Measurements from ENCODE around the gene NXPH4.

Gene NXPH4

DNA sequence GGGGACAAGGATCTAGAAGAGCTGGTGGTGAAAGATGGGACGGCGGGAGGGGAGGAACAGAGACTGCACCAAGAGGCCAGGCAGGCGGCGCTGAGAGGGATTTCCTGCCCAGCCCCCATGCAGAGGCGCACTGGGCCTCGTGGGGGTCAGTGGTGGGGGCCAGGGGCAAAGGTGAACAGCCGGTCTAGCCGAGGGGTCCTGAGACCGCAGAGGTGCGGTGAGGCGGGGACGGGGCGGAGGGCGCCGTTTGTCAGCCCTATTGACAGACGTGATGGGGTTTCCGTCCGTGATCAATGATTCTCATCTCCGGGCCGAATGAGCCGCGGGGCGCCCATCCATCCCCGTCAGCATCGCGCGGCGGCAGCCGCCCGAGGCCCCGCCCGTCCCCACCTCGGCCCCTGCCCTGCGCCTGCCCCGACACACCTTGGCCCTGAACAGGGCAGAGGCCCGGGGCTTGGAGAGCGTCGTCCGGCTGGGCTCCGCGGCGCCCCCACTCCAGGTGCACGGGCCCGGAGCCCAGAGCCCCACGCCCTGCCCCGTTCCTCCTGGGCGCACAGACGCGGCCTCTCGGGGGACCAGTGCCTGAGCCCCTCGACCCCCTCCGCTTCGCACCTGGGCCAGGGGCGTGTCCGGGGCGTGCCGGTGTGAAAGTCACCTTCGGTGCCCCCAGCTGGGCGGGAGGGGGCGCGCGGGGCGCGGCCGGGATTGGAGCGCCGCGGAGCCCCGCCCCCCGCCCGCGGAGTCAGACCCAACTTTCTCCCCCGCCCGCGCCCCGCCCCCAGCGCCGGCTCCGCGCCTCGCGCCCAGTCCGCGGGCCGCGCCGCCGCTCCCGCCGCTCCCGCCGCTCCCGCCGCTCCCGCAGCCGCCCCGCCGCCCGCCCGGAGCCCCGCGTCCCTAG lies at the start of gene NXPH4:
NXPH4 (plus strand) TSS at position 781 of the 898 bp plus-strand sequence. CDS start 176 bp downstream, outside the sequence.
- DNase-seq (ENCODE audit: low read depth in 3 of 3): peak in 1 of 3 experiments; percentile 61

DNA sequence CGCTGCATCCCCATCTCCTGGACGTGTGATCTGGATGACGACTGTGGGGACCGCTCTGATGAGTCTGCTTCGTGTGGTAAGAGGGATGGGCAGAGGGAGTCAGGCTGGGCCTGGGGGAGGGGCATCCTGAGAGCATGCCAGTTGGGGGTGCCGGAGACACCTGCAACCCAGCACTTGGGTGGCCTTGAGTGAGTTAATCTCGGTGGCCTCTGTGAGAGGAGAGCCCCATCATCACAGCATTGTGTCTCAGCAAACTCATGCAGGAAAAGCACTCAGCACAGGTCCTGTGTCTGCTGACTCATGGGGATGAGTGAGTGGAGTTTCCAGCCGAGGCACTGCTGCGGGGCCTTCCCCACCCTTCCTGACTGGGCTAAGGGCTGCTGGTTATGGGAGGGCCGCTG lies 49.6 kb upstream of the NXPH4 start:
- DNase-seq (ENCODE audit: low read depth in 3 of 3): peak; percentile 13 to 60 (median 16)

DNA sequence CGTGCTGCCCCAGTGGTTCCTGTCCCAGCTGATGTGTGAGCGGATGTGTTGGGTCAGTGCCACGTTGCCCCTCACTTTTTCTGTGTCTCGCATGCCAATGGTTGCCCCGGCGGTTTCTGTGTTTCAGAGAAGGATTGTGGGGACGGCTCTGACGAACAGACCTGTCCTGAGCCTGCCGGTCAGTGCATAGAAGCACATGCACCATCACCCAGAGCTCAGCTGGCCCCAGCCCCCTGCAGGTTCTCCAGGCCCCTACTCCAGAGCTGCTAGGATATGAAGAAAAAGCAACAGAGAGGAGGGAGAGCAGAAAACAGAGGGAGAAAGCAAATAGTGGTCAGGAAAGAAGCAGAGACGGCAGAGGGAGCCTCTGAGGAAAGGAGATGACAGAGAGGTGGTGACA lies 48.5 kb upstream of the NXPH4 start:
- no peak for DNase-seq (ENCODE audit: low read depth in 3 of 3)

DNA sequence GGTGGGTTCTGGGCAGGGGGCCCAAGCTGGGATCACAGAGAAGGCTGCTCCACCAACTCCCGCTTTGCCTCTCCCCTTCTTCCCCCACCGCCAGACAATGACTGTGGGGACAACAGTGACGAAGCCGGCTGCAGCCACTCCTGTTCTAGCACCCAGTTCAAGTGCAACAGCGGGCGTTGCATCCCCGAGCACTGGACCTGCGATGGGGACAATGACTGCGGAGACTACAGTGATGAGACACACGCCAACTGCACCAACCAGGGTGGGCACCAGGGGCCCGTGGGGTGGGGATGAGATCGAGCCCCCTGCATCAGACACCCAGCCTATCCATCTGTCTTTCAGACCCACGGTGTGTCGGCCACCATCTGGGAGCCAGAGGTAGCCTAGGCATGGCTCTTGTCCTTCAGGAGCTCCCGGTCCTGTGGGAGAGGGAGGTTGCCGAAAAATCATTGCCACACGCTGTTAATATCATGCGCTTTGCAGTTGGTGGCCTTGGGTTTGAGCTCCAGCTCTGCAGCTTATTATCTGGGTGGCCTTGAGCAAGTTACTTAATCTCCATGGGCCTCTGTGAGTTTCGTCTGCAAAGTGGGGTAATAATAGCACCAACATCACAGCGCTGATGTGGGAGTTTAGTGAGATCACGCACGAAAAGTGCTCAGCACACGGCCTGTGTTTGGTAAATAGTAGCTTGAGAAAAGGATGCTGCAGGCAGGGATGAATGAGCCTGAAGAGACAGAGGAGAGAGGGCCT lies 47.4 kb upstream of the NXPH4 start:
- DNase-seq (ENCODE audit: low read depth in 3 of 3): no peak

DNA sequence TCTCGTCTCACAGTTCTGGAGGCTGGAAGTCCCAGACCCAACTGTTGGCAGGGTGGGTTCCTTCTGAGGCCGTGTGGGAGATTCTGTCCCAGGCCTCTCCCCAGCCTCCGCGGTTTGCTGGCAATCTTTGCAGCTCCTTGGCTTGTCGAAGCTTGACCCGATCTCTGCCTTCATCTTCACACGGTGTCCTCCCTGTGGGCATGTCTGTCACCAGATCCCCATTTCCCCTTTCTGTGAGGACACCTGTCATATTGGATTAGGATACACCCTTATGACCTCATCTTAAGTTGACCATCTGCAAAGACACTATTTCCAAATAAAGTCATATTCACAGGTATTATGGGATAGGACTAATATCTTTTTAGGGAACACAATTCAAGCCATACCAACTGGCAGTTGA lies 46.6 kb upstream of the NXPH4 start:
- no peak for DNase-seq (ENCODE audit: low read depth in 3 of 3)

DNA sequence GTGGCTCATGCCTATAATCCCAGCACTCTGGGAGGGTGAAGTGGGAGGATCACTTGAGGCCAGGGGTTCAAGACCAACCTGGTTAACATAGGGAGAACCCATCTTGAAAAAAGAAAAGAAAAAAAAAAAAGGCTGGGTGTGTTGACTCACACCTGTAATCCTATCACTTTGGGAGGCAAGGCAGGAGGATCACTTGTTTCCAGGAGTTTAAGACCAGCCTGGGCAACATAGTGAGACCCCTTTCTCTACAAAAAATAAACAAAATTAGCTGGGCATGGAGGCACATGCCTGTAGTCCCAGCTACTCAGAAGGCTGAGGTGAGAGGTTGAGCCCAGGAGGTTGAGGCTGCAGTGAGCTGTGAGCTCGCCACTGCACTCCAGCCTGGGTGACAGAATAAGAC lies 46.2 kb upstream of the NXPH4 start:
- DNase-seq (ENCODE audit: low read depth in 3 of 3): no peak

DNA sequence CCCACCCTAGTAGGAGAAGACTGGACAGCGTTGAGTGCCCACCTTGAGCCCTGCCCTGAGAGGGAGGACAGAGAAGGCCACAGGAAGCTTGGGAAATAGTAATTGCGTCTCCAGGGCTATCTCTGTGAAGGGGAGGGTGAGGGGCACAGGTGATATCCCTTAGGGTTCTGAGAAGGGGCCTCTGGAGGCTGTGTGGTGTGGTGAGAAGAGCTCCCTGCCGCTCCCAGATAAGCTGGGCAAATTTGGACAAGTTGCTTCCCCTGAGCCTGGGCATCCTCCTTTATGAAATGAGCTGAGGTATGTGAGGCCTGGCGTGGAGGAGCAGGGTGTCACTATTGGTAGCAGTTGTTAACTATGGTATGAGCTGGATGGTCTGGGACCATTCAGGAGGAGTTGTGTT lies 45.7 kb upstream of the NXPH4 start:
- no peak for DNase-seq (ENCODE audit: low read depth in 3 of 3)

DNA sequence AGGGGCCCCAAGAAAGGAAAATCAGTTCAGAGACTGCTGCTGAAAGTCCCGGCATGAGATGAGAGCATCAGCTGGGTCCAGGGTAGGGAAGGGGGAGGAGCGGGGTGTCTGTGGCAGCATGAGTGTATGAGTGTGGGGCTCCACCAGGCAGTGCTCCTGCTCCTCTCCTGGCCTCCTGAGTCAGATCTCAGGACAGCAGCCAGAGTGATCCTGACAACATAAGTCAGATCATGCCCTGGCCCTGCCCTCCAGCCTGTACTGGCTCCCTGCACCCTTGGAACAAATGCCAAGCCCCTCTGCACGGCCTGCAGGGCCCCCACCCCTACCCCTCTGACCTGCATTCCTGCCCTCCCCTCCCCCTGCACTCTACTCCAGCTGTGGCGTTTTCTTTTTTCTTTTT lies 44.9 kb upstream of the NXPH4 start:
- no peak for DNase-seq (ENCODE audit: low read depth in 3 of 3)

DNA sequence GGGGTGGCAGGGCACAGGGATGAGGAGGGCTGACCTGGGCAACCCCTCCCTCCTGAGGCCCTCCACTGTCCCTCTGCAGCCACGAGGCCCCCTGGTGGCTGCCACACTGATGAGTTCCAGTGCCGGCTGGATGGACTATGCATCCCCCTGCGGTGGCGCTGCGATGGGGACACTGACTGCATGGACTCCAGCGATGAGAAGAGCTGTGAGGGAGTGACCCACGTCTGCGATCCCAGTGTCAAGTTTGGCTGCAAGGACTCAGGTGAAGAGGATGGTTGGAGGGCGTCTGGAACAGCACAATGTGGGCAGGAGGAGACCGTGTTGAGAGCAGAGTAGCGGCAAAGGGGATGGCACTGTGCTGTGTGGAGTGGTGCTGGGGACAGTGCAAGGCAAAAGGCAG lies 43.5 kb upstream of the NXPH4 start:
- peak in 1 of 3 experiments; percentile 18 for DNase-seq (ENCODE audit: low read depth in 3 of 3)

DNA sequence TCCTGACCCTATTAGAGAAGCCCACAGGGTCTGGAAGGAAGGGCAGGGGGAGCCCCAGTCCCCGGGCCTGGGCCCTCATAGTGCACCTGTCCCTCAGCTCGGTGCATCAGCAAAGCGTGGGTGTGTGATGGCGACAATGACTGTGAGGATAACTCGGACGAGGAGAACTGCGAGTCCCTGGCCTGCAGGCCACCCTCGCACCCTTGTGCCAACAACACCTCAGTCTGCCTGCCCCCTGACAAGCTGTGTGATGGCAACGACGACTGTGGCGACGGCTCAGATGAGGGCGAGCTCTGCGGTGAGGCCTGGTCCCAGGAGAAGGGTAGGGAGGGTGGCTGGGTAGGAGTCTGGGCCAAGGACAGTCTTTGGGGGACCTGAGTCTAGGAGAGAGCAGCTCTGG lies 42.9 kb upstream of the NXPH4 start:
- no peak for DNase-seq (ENCODE audit: low read depth in 3 of 3)

DNA sequence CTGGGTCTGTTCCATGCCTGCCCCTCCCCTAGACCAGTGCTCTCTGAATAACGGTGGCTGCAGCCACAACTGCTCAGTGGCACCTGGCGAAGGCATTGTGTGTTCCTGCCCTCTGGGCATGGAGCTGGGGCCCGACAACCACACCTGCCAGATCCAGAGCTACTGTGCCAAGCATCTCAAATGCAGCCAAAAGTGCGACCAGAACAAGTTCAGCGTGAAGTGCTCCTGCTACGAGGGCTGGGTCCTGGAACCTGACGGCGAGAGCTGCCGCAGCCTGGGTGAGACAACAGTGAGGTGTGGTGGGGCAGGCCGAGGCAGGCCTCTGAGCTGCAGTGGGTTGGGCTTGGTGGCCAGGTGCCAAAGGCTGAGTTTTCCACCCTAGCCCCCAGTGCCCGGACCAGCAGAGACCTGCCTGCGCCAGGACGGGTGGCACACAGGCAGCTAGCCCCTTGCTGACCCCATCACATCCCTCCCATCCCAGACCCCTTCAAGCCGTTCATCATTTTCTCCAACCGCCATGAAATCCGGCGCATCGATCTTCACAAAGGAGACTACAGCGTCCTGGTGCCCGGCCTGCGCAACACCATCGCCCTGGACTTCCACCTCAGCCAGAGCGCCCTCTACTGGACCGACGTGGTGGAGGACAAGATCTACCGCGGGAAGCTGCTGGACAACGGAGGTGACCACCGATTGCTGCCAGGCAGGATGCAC lies 41.0 kb upstream of the NXPH4 start:
- DNase-seq (ENCODE audit: low read depth in 3 of 3): peak in 2 of 3 experiments; percentile 19 to 56

DNA sequence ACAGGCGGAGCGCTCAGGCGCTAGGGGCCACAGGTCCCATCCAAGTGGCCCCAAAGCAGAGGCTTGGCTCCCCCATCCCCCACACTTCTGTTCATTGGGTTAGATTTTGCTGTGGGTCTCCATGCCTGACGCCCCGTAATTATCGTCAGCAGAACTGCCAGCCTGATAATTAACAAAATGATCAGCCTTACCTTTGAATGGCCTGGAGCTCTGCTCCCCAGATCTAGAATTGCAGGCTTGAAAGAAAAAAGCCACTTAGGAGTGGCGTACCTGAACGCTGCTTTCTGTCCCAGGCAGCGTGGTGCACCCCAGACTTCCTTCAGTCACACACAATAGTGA lies 40.5 kb upstream of the NXPH4 start:
- no peak for DNase-seq (ENCODE audit: low read depth in 3 of 3)

DNA sequence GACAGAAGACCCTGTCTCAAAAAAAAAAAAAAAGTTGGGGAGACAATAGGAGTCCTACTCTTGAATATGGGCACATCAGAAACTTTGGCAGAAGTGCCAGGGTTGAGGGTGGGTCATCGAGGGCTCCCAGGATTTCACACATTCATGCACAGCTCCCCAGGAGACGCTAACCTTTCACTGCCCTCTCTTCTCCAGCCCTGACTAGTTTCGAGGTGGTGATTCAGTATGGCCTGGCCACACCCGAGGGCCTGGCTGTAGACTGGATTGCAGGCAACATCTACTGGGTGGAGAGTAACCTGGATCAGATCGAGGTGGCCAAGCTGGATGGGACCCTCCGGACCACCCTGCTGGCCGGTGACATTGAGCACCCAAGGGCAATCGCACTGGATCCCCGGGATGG lies 39.7 kb upstream of the NXPH4 start:
- no peak for DNase-seq (ENCODE audit: low read depth in 3 of 3)

DNA sequence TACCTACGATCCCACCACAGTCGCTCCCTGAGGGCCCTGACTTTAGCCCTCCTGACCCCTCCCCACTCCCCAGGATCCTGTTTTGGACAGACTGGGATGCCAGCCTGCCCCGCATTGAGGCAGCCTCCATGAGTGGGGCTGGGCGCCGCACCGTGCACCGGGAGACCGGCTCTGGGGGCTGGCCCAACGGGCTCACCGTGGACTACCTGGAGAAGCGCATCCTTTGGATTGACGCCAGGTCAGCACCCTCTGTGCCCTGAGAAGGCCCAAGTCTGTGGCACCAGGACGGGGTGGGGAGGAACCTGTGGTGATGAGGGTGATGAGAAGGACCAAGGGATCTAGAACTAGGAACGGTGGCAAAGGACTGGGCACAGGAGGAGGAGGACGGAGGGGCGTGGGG lies 39.2 kb upstream of the NXPH4 start:
- no peak for DNase-seq (ENCODE audit: low read depth in 3 of 3)

DNA sequence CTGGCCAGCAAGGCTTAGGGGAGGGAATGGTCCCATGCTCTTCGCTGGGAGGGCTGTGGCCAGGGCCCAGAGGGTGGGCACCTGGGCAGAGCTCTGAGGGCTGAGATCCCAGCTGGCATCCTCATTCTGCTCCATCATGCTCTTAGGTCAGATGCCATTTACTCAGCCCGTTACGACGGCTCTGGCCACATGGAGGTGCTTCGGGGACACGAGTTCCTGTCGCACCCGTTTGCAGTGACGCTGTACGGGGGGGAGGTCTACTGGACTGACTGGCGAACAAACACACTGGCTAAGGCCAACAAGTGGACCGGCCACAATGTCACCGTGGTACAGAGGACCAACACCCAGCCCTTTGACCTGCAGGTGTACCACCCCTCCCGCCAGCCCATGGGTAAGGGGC lies 38.4 kb upstream of the NXPH4 start:
- DNase-seq (ENCODE audit: low read depth in 3 of 3): no peak

DNA sequence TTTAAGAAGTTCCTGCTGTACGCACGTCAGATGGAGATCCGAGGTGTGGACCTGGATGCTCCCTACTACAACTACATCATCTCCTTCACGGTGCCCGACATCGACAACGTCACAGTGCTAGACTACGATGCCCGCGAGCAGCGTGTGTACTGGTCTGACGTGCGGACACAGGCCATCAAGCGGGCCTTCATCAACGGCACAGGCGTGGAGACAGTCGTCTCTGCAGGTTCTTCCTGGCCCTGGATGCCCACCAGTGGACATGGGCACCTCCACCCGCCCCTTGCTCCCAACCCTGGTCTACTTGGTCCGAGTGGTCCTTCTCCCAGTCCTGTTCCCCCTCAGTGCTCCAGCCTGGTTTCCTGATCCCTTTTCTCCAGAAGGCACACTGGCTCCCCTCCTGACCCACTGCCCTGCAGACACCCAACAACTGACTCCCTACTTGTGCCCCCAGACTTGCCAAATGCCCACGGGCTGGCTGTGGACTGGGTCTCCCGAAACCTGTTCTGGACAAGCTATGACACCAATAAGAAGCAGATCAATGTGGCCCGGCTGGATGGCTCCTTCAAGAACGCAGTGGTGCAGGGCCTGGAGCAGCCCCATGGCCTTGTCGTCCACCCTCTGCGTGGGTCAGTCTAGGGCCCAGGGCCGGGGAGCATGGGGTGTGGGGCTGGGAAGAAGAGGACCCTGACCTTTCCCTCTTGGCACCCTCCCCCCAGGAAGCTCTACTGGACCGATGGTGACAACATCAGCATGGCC lies 37.1 kb upstream of the NXPH4 start:
- no peak for DNase-seq (ENCODE audit: low read depth in 3 of 3)

DNA sequence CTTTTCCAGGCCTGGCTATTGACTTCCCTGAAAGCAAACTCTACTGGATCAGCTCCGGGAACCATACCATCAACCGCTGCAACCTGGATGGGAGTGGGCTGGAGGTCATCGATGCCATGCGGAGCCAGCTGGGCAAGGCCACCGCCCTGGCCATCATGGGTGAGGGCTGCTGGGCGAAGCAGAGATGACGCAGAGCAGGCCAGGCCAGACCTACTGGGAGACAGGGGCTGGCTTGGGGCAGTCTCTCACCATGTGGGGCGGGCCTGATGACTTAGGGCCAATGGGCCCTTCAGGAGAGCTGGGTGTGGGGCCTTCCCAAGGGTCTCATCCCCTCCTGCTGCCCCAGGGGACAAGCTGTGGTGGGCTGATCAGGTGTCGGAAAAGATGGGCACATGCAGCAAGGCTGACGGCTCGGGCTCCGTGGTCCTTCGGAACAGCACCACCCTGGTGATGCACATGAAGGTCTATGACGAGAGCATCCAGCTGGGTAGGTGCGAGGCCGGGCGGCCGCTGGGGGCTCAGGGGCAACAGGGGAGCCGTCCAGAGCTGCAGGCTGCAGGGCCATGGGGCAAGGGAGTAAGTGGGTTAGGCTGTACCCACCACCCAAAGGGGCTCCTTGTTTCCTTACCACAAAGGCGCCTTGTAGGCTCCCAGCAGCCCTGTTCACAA lies 36.1 kb upstream of the NXPH4 start:
- no peak for DNase-seq (ENCODE audit: low read depth in 3 of 3)

DNA sequence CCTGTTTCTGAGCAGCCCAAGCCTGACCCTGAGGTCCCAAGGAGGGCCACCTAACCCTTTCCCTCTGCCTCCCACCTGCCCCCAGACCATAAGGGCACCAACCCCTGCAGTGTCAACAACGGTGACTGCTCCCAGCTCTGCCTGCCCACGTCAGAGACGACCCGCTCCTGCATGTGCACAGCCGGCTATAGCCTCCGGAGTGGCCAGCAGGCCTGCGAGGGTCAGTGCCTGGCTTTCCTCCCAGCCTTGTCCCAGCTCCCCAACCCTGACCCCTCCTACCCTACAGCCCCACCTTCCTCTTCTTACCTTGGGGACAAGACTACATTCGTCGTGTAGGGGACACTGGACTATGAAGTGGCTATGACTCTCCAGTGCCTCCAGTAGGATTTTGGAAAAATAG lies 35.5 kb upstream of the NXPH4 start:
- no peak for DNase-seq (ENCODE audit: low read depth in 3 of 3)

DNA sequence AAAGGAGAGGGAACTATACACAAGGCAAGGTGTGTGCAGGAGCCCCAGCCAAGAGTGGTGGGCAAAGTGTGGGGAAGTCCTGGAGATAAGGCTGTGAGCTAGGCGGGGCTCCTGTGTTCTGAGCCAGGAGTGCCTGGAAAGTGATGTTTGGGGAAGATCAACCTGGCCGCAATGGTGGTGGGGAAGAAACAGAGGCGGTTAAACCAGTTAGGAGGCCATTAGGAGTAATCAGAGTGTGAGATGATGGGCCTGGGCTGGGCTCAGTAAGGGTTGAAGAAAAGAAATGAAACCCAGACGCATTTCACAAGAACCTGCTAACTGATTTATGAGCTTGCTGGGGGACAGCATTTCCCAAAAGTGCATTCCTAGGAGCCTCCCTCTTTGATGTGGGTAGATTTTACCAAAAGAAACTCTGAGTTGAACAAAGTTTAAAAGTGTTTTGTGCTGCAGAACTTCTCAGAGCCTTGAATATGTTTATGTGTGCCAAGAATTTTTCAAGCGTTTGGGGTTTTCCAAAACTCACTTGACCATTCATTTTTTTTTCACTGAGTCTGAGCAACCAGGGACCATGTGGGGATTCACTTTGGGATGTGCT lies 34.9 kb upstream of the NXPH4 start:
- no peak for DNase-seq (ENCODE audit: low read depth in 3 of 3)

DNA sequence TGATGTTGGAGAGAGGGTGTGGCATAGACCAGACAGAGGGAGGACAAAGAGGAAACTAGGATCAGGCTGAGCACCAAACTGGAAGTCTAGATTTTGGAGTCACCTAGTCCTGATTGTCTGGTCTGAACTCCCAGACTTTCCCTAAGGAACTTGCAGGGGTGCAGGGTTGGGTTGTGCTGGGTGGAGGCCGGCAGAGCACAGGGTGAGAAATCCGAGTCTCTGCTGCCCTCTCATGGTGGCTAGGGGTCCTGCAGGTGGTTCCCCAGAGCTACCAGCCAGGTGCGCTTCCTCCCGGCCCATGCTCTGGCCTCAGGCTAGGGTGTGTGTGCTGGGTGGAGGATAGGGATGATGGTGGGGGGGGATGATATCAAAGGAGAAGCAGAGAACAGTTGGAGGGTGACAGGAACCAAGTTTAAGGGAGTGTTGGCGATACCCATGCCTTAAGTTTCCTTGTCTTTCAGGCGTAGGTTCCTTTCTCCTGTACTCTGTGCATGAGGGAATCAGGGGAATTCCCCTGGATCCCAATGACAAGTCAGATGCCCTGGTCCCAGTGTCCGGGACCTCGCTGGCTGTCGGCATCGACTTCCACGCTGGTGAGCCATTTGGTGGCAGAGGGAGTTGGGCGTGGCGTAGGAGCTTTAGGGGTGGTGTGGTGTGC lies 33.5 kb upstream of the NXPH4 start:
- peak; percentile 62 to 81 (median 67) for DNase-seq (ENCODE audit: low read depth in 3 of 3)

Data from stimulated activated CD4-positive, alpha-beta T cell treated with anti-CD3 and anti-CD28 coated beads, TNF-alpha, amount 100 ng/mL, for 24 hours (primary cell).